WTC11 (cell line): ENCODE results near the gene ATG13. TPM values are rescaled to one million over a fixed set of nuclear protein-coding genes. Genes with fewer than 3 reads are reported as not detected.
"Not testable (repeated sequence)": the region's sequence is repeated elsewhere in the genome, so short reads cannot be mapped to it uniquely, and the experiment has no call there.

ENCODE experiments used
- ATAC-seq: fragments of 200-7000 bp; cut with Tn5 transposase; 2 replicates; pipeline ENCODE4 v1.10.0; 2021; ENCODE audit warnings: mild to moderate bottlenecking, moderate library complexity
- CTCF ChIA-PET: fragments of 300-600 bp; sonication (Branson Sonifier 250); formaldehyde crosslinking; loops from one replicate; lab custom pipeline; 2021; ENCODE audit warnings: antibody characterized with exemption; lab: Charles Lee
- POLR2A ChIA-PET: fragments of 350-600 bp; sonication (Branson Sonifier 250); formaldehyde crosslinking; loops from one replicate; lab custom pipeline; 2021; ENCODE audit warnings: antibody characterized with exemption; lab: Charles Lee
- DNase-seq: peaks from one replicate; pipeline ENCODE4 v3.0.0; 2021; ENCODE audit warnings: low spot score
- H3K27ac Mint-ChIP-seq: 2 replicates; pipeline ENCODE4 v1.8.0; 2021; ENCODE audit warnings: mixed read lengths
- H3K27me3 Mint-ChIP-seq: 2 replicates; pipeline ENCODE4 v1.8.0; 2021; ENCODE audit warnings: low read depth, mild to moderate bottlenecking, moderate library complexity, mixed read lengths
- H3K36me3 Mint-ChIP-seq: 2 replicates; pipeline ENCODE4 v1.8.0; 2021; ENCODE audit warnings: mixed read lengths
- H3K4me1 Mint-ChIP-seq: 2 replicates; pipeline ENCODE4 v1.8.0; 2022; ENCODE audit warnings: mixed read lengths
- H3K4me3 Mint-ChIP-seq: 2 replicates; pipeline ENCODE4 v1.8.0; 2021; ENCODE audit warnings: mild to moderate bottlenecking, moderate library complexity, mixed read lengths
- H3K9me3 Mint-ChIP-seq: 2 replicates; pipeline ENCODE4 v1.8.0; 2021; ENCODE audit warnings: mixed read lengths
- AFF4 ChIP-seq: sonication (generic); formaldehyde crosslinking; IDR thresholded peaks from 2 replicates; pipeline ENCODE4 v1.8.1; 2023; ENCODE audit warnings: mild to moderate bottlenecking, missing genetic modification reagents, borderline replicate concordance
- ATF2 ChIP-seq: sonication (generic); formaldehyde crosslinking; IDR thresholded peaks from 2 replicates; pipeline ENCODE4 v1.8.1; 2022; ENCODE audit warnings: low read depth, missing genetic modification reagents, borderline replicate concordance
- E2F5 ChIP-seq: sonication (generic); formaldehyde crosslinking; IDR thresholded peaks from 2 replicates; pipeline ENCODE4 v1.8.1; 2022; ENCODE audit warnings: mild to moderate bottlenecking, moderate library complexity, missing genetic modification reagents
- FOXK1 ChIP-seq: sonication (generic); formaldehyde crosslinking; IDR thresholded peaks from 2 replicates; pipeline ENCODE4 v1.8.0; 2022; ENCODE audit warnings: mild to moderate bottlenecking, moderate library complexity, missing genetic modification reagents
- GABPB1 ChIP-seq: sonication (generic); formaldehyde crosslinking; IDR thresholded peaks from 2 replicates; pipeline ENCODE4 v1.8.1; 2023; ENCODE audit warnings: mild to moderate bottlenecking, missing genetic modification reagents
- IRF1 ChIP-seq: sonication (generic); formaldehyde crosslinking; IDR thresholded peaks from 2 replicates; pipeline ENCODE4 v1.8.0; 2023; ENCODE audit warnings: missing genetic modification reagents
- MLX ChIP-seq: sonication (generic); formaldehyde crosslinking; IDR thresholded peaks from 2 replicates; pipeline ENCODE4 v1.8.1; 2023; ENCODE audit warnings: mild to moderate bottlenecking, missing genetic modification reagents, moderate library complexity
- NR2C2 ChIP-seq: sonication (generic); formaldehyde crosslinking; IDR thresholded peaks from 2 replicates; pipeline ENCODE4 v1.8.0; 2022; ENCODE audit warnings: mild to moderate bottlenecking, missing genetic modification reagents
- ZBTB43 ChIP-seq: sonication (generic); formaldehyde crosslinking; IDR thresholded peaks from 2 replicates; pipeline ENCODE4 v1.8.1; 2023; ENCODE audit warnings: mild to moderate bottlenecking, missing genetic modification reagents
- ZNF317 ChIP-seq: sonication (generic); formaldehyde crosslinking; IDR thresholded peaks from 2 replicates; pipeline ENCODE4 v1.8.1; 2023; ENCODE audit warnings: low read depth, mild to moderate bottlenecking, moderate library complexity, missing genetic modification reagents, borderline replicate concordance
- ZNF423 ChIP-seq: fragments of 250-450 bp; sonication (Bioruptor Pico); IDR thresholded peaks from 2 replicates; pipeline ENCODE4 v2.1.2; 2022; ENCODE audit warnings: mild to moderate bottlenecking, moderate library complexity
- total RNA-seq: library from RNA; stranded (reverse); gene quantifications from 3 replicates; pipeline ENCODE4 v1.2.3, GENCODE V29; 2021

The ATG13 gene
- total RNA-seq, 1 experiment from 2014 or later = 85.4 TPM

GRCh38 chr11:46669711-46670139, 52.4 kb downstream of the ATG13 start:
- H3K4me3 Mint-ChIP-seq = no peak overlapping the region
- peak overlapping the region; percentile 89 for H3K27ac Mint-ChIP-seq
- peaks cover 13% of the 10 kb centered on the region for H3K4me1 Mint-ChIP-seq
- ChIA-PET CTCF (interaction anchor here (0.7 to 1.3 kb wide), 6 partner anchors 9 to 281 kb away, joined by 3 to 5 read pairs (median 4); partner anchors contain the start of genes ARHGAP1 and ZNF408), POLR2A (no interaction called here)
- TF ChIP-seq GABPB1 (no peak), ZBTB43 (CRISPR knock-in tag) (no peak), IRF1 (CRISPR knock-in tag) (no peak), ZNF423 (CRISPR knock-in tag) (no peak), E2F5 (no peak), ATF2 (CRISPR knock-in tag) (no peak), AFF4 (CRISPR knock-in tag) (no peak)
- no peaks in the 10 kb centered on the region for H3K9me3 Mint-ChIP-seq
- H3K27me3 Mint-ChIP-seq = no peaks in the 10 kb centered on the region
- peaks cover 51% of the 10 kb centered on the region for H3K36me3 Mint-ChIP-seq
- peak; percentile 66 for ATAC-seq
- no peak for DNase-seq

- H3K4me3 Mint-ChIP-seq, H3K9me3 Mint-ChIP-seq, H3K27ac Mint-ChIP-seq, ATAC-seq, H3K27me3 Mint-ChIP-seq, POLR2A ChIA-PET, DNase-seq: not testable (repeated sequence)
- CTCF ChIA-PET = interaction anchor here (1.2 to 1.3 kb wide), 2 partner anchors 11 to 282 kb away, joined by 3 to 4 read pairs; no protein-coding TSS in a partner anchor
- H3K36me3 Mint-ChIP-seq = peaks cover 45% of the 10 kb centered on the region
- peaks cover 19% of the 10 kb centered on the region for H3K4me1 Mint-ChIP-seq
Observed at GRCh38 chr11:46670521-46670920, 53.2 kb downstream of the ATG13 start.

- no peak for ATAC-seq
- no peak overlapping the region for H3K27ac Mint-ChIP-seq
- no peaks in the 10 kb centered on the region for H3K27me3 Mint-ChIP-seq
- H3K4me1 Mint-ChIP-seq = peaks cover 23% of the 10 kb centered on the region
- no peak for DNase-seq
- no peaks in the 10 kb centered on the region for H3K9me3 Mint-ChIP-seq
- peaks cover 35% of the 10 kb centered on the region for H3K36me3 Mint-ChIP-seq
- POLR2A ChIA-PET = no interaction called here
- H3K4me3 Mint-ChIP-seq = no peak overlapping the region
- CTCF ChIA-PET = no interaction called here
- TF ChIP-seq MLX (CRISPR knock-in tag) = no peak
- TF ChIP-seq ZNF317 = no peak
- TF ChIP-seq NR2C2 (CRISPR knock-in tag) = no peak
- no peak for TF ChIP-seq FOXK1 (CRISPR knock-in tag)
Observed at GRCh38 chr11:46671958-46672315, 54.6 kb downstream of the ATG13 start.
